Ishikawa (cell line): ENCODE data around the gene IPO13.

Experiments used
- CEBPB ChIP-seq: IDR thresholded peaks from 2 replicates; pipeline ENCODE4 v1.6.1; 2012
- CREB1 ChIP-seq: IDR thresholded peaks from 2 replicates; pipeline ENCODE4 v1.6.1; 2012; ENCODE audit warnings: low read depth
- EGR1 ChIP-seq: IDR thresholded peaks from 2 replicates; pipeline ENCODE4 v1.6.1; 2012
- EP300 ChIP-seq: IDR thresholded peaks from 2 replicates; pipeline ENCODE4 v1.6.1; 2012; ENCODE audit warnings: borderline replicate concordance
- FOXM1 ChIP-seq: IDR thresholded peaks from 2 replicates; pipeline ENCODE4 v1.6.1; 2012; ENCODE audit warnings: low read depth, borderline replicate concordance
- NFIC ChIP-seq: IDR thresholded peaks from 2 replicates; pipeline ENCODE4 v1.6.1; 2012
- RAD21 ChIP-seq: IDR thresholded peaks from 2 replicates; pipeline ENCODE4 v1.6.1; 2012; ENCODE audit warnings: low read depth
- TAF1 ChIP-seq: IDR thresholded peaks from 2 replicates; pipeline ENCODE4 v1.6.1; 2012; ENCODE audit warnings: low read depth, mild to moderate bottlenecking
- TCF12 ChIP-seq: IDR thresholded peaks from 2 replicates; pipeline ENCODE4 v1.6.1; 2012; ENCODE audit warnings: low read depth
- TEAD4 ChIP-seq: IDR thresholded peaks from 2 replicates; pipeline ENCODE4 v1.6.1; 2012
- YY1 ChIP-seq: IDR thresholded peaks from 2 replicates; pipeline ENCODE4 v1.6.1; 2012; ENCODE audit warnings: low read depth
- ZBTB7A ChIP-seq: IDR thresholded peaks from 2 replicates; pipeline ENCODE4 v1.6.1; 2012; ENCODE audit warnings: low read depth
- TF ChIP-seq, protein P1 (sequence below): IDR thresholded peaks from 2 replicates; pipeline ENCODE4 v1.6.1; 2012; ENCODE audit warnings: low read depth, mild to moderate bottlenecking
- TF ChIP-seq, protein P2 (sequence below): IDR thresholded peaks from 2 replicates; pipeline ENCODE4 v1.6.1; 2012
- TF ChIP-seq, protein P3 (sequence below): IDR thresholded peaks from 2 replicates; pipeline ENCODE4 v1.6.1; 2012

The IPO13 gene

DNA sequence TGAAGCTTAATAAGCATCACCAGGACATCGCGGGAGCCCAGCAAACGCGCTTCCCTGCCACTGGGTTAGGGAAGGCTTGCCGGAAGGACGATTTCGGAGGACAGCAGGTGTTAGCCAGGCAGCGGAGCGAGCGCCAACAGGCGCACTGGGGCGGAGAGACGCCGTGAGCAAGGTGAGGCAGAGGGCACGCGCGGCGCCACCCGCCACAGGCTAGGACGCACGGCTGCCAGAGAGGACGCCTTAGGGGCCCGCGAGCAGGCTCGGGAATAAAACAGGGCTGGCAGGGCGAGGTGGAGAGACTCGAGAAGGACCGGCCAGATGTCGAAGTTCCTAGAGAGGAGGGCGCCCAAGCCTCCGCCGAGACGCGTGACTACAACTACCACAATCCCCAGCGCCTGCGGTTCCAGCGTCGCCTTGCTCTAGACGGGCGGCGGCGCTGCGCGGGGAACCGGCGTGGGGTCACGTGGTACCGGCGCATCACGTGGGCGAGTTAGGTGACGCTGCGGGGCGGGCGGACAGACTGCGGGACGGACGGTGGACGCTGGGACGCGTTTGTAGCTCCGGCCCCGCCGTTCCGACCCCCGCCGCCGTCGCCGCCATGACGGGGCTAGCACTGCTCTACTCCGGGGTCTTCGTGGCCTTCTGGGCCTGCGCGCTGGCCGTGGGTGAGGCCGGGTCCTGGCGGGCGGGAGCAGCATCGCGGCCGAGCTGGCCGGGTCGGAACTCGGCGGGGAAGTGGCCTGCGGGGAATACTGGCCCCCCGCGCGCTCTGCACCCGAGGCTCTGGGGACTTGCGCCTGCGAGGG is 27.9 kb downstream of the IPO13 start, which contains the start of gene ATP6V0B:
ATP6V0B (plus strand) TSS at position 518 of the 806 bp plus-strand sequence; CDS start at position 599, 81 bp downstream.
- TF ChIP-seq TEAD4 (0 out of 2 replicates have a peak, but pooled peaks have one; percentile 3), CREB1 (peak; percentile 60; the same call in 1 of the 2 replicates), NFIC (no peak), ZBTB7A (peak; percentile 50; the same call in 1 of the 2 replicates), FOXM1 (no peak), RAD21 (no peak), EGR1 (0 out of 2 replicates have a peak, but pooled peaks have one; percentile 4), EP300 (no peak), CEBPB (no peak), TAF1 (peak; percentile 63), TCF12 (peak; percentile 56; the same call in 1 of the 2 replicates), YY1 (peak; percentile 69; the same call in 1 of the 2 replicates)
- TF ChIP-seq, protein P1, sequence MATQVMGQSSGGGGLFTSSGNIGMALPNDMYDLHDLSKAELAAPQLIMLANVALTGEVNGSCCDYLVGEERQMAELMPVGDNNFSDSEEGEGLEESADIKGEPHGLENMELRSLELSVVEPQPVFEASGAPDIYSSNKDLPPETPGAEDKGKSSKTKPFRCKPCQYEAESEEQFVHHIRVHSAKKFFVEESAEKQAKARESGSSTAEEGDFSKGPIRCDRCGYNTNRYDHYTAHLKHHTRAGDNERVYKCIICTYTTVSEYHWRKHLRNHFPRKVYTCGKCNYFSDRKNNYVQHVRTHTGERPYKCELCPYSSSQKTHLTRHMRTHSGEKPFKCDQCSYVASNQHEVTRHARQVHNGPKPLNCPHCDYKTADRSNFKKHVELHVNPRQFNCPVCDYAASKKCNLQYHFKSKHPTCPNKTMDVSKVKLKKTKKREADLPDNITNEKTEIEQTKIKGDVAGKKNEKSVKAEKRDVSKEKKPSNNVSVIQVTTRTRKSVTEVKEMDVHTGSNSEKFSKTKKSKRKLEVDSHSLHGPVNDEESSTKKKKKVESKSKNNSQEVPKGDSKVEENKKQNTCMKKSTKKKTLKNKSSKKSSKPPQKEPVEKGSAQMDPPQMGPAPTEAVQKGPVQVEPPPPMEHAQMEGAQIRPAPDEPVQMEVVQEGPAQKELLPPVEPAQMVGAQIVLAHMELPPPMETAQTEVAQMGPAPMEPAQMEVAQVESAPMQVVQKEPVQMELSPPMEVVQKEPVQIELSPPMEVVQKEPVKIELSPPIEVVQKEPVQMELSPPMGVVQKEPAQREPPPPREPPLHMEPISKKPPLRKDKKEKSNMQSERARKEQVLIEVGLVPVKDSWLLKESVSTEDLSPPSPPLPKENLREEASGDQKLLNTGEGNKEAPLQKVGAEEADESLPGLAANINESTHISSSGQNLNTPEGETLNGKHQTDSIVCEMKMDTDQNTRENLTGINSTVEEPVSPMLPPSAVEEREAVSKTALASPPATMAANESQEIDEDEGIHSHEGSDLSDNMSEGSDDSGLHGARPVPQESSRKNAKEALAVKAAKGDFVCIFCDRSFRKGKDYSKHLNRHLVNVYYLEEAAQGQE, result no peak
- TF ChIP-seq, protein P2, sequence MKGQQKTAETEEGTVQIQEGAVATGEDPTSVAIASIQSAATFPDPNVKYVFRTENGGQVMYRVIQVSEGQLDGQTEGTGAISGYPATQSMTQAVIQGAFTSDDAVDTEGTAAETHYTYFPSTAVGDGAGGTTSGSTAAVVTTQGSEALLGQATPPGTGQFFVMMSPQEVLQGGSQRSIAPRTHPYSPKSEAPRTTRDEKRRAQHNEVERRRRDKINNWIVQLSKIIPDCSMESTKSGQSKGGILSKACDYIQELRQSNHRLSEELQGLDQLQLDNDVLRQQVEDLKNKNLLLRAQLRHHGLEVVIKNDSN, result peak; percentile 100
- TF ChIP-seq, protein P3, sequence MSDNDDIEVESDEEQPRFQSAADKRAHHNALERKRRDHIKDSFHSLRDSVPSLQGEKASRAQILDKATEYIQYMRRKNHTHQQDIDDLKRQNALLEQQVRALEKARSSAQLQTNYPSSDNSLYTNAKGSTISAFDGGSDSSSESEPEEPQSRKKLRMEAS, result peak; percentile 63; the same call in 1 of the 2 replicates

DNA sequence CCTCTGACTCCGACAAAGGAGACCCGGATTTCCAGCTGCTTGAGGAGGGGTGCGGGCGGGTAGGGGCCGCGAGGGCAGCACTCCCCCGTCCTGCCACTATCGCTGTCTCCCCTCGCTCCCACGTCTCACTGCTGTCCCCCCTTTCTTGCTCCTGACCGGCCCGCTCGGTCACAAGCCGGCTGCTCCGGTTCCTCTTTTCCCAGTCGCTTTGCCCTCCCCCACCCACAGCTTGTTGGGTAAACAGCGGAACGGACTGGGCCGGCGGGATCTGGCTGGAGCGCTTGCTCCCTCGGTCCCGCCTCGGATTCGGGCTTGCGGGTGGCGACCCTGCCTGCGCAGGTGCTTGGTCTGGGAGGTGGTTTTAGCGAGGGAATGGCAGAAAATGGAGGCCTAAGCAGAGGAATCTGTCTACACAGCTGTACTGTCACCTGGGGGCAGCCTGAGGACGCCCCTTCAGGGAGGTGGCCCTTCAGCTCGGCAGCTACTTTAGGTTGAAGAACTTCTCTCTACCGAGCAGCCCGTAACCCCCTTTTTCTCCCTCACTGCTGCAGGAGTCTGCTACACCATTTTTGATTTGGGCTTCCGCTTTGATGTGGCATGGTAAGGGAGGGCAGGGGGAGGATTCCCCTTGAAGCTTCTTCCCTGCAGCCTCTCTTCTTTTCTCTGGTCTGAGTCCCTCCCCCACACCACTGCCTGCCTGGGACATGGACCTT is 28.7 kb downstream of the IPO13 start:
- no peak for TF ChIP-seq EGR1

DNA sequence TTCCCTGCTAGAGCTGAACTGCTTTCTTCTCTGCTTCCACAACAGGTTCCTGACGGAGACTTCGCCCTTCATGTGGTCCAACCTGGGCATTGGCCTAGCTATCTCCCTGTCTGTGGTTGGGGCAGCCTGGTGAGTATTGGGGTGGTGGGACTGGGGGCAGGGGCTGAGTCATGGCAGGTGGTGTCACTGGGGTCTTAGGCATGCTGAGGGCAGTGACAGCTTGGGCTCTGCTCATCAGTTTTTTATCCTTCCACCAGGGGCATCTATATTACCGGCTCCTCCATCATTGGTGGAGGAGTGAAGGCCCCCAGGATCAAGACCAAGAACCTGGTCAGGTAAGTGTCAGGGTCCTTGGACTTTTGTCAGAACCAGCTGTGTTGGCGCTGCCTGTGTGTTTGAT is 29.3 kb downstream of the IPO13 start:
- TF ChIP-seq TAF1 (no peak), CREB1 (no peak), TEAD4 (no peak), FOXM1 (no peak), EGR1 (no peak), YY1 (no peak), EP300 (no peak), NFIC (no peak), RAD21 (no peak), ZBTB7A (no peak), CEBPB (no peak), TCF12 (no peak)
- TF ChIP-seq, protein P2, result no peak
- TF ChIP-seq, protein P1, result no peak
- TF ChIP-seq, protein P3, result no peak

DNA sequence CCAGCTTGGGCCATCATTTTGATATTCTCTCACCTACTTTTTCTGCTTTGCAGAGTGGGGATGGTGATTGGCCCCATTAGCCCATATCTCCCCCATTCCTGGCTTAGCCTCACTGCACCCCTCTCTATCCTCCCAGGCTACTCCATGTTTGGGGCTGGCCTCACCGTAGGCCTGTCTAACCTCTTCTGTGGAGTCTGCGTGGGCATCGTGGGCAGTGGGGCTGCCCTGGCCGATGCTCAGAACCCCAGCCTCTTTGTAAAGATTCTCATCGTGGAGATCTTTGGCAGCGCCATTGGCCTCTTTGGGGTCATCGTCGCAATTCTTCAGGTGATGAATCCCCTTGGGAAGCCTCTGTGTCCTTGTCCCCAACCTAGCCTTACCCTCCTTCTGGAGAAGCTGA is 30.1 kb downstream of the IPO13 start:
- TF ChIP-seq TCF12, result no peak
- no peak for TF ChIP-seq CEBPB
- TF ChIP-seq, protein P2, result no peak
- no peak for TF ChIP-seq CREB1
- no peak for TF ChIP-seq YY1
- no peak for TF ChIP-seq EP300
- no peak for TF ChIP-seq TEAD4
- TF ChIP-seq, protein P1, result no peak
